GM12872 (cell line): Measurements from ENCODE around the gene NDUFS3.

Source experiments
- CTCF ChIP-seq: IDR thresholded peaks from 3 replicates; pipeline ENCODE4 v1.5.1; 2011; ENCODE audit warnings: low read depth, mild to moderate bottlenecking, low read length, moderate library complexity; ENCODE audit not compliant: insufficient read depth

NDUFS3 gene

GRCh38 chr11:47615249-47615648 is 36.4 kb downstream of the NDUFS3 start:
- no peak for TF ChIP-seq CTCF

GRCh38 chr11:47616726-47617416 is 38.0 kb downstream of the NDUFS3 start:
- TF ChIP-seq CTCF: peak; percentile 73

- no peak for TF ChIP-seq CTCF
Observed at GRCh38 chr11:47617417-47617809, 38.5 kb downstream of the NDUFS3 start.

- no peak for TF ChIP-seq CTCF
Observed at GRCh38 chr11:47620836-47621378, 42.0 kb downstream of the NDUFS3 start.

GRCh38 chr11:47626234-47626633 is 47.4 kb downstream of the NDUFS3 start:
- no peak for TF ChIP-seq CTCF

- TF ChIP-seq CTCF: no peak
Observed at GRCh38 chr11:47628026-47628425, 49.2 kb downstream of the NDUFS3 start.

- no peak for TF ChIP-seq CTCF
Observed at GRCh38 chr11:47631473-47631872, 52.6 kb downstream of the NDUFS3 start.
